Vagina (tissue), 2 donors: ENCODE data around the gene SVIL.
"Not testable (repeated sequence)": the region's sequence is repeated elsewhere in the genome, so short reads cannot be mapped to it uniquely, and the experiment has no call there.

Source experiments
- CTCF ChIP-seq, 3 experiments: fragments of 450-650 bp in 2 of 3; fragments of 200-600 bp in 1 of 3; sonication (generic) in 1 of 3; IDR thresholded peaks; one replicate each; pipeline ENCODE4 v1.5.1; 2017 to 2019; ENCODE audit warnings: antibody characterized with exemption in 3 of 3, mild to moderate bottlenecking in 2 of 3, moderate library complexity in 2 of 3
- POLR2A ChIP-seq, 2 donors: fragments of 450-650 bp; IDR thresholded peaks; one replicate each; pipeline ENCODE4 v1.6.1; 2017; ENCODE audit warnings: antibody characterized with exemption in 2 of 2, mild to moderate bottlenecking in 2 of 2, moderate library complexity in 2 of 2
- POLR2AphosphoS5 ChIP-seq, 2 donors: sonication (generic); formaldehyde crosslinking; IDR thresholded peaks; one replicate each; pipeline ENCODE4 v1.9.0; 2017; ENCODE audit warnings: antibody characterized with exemption in 2 of 2, mild to moderate bottlenecking in 2 of 2, low read depth in 1 of 2; ENCODE audit not compliant: insufficient read depth in 1 of 2

GRCh38 chr10:29487032-29487883 lies 147.5 kb downstream of the SVIL start:
- not testable (repeated sequence) for TF ChIP-seq CTCF (IDR thresholded peaks at IDR 0.05); POLR2AphosphoS5 (IDR thresholded peaks at IDR 0.05; ENCODE audit: insufficient read depth in 1 of 2, low read depth in 1 of 2); POLR2A (IDR thresholded peaks at IDR 0.05)
